Right atrium auricular region (tissue), 2 donors: Measurements from ENCODE around the gene PDHX. TPM values are rescaled to one million over a fixed set of nuclear protein-coding genes. Genes with fewer than 3 reads are reported as not detected.

ENCODE experiments used
- DNase-seq: peaks from one replicate; pipeline ENCODE4 v3.0.0-alpha.2; 2019; ENCODE audit warnings: low spot score
- H3K27ac ChIP-seq, 2 donors: fragments of 200-600 bp; sonication (generic); 1 replicate in 1 of 2; 2 replicates in 1 of 2; pipeline ENCODE4 v1.5.1; 2016 to 2019
- H3K27me3 ChIP-seq, 2 donors: fragments of 200-600 bp; sonication (generic); one replicate each; pipeline versions ENCODE4 v1.5.1 to v1.6.0; 2017 to 2019
- H3K36me3 ChIP-seq: fragments of 200-600 bp; sonication (generic); one replicate; pipeline ENCODE4 v1.5.1; 2016
- H3K4me1 ChIP-seq, 2 donors: fragments of 200-600 bp; sonication (generic); one replicate each; pipeline versions ENCODE4 v1.5.1 to v1.6.0; 2017 to 2019
- H3K4me3 ChIP-seq, 2 donors: fragments of 200-600 bp; sonication (generic); 1 replicate in 1 of 2; 2 replicates in 1 of 2; pipeline ENCODE4 v1.5.1; 2017 to 2019; ENCODE audit warnings: mild to moderate bottlenecking in 1 of 2, moderate library complexity in 1 of 2
- H3K9me3 ChIP-seq, 2 donors: fragments of 200-600 bp; sonication (generic); one replicate each; pipeline ENCODE4 v1.5.1; 2019
- CTCF ChIP-seq, 2 donors: fragments of 200-600 bp; sonication (generic); IDR thresholded peaks; one replicate each; pipeline ENCODE4 v1.5.1; 2019; ENCODE audit warnings: antibody characterized with exemption in 2 of 2
- total RNA-seq, 2 donors: library from RNA; depleted of rRNA; stranded (reverse); fragments of >200 nt; gene quantifications; one replicate each; pipeline ENCODE4 v1.1.0, GENCODE V29; 2016

The PDHX gene
- total RNA-seq, 2 donors from 2014 or later: 47.2 to 94.0 TPM

- H3K27me3 ChIP-seq: no peaks in the 10 kb centered on the region
- peaks cover 8% of the 10 kb centered on the region for H3K36me3 ChIP-seq
- H3K4me1 ChIP-seq: no peaks in the 10 kb centered on the region
- no peak overlapping the region for H3K27ac ChIP-seq
- no peak overlapping the region for H3K4me3 ChIP-seq
- no peak for TF ChIP-seq CTCF (IDR thresholded peaks at IDR 0.05)
- no peaks in the 10 kb centered on the region for H3K9me3 ChIP-seq
- no peak for DNase-seq
These were observed 40.8 kb downstream of the PDHX start for GRCh38 chr11:34957206-34957605.

GRCh38 chr11:34957606-34958005 lies 41.2 kb downstream of the PDHX start:
- no peak for TF ChIP-seq CTCF (IDR thresholded peaks at IDR 0.05)
- Histone ChIP-seq H3K9me3 (no peaks in the 10 kb centered on the region), H3K4me1 (no peaks in the 10 kb centered on the region), H3K4me3 (no peak overlapping the region), H3K27ac (no peak overlapping the region), H3K27me3 (no peaks in the 10 kb centered on the region), H3K36me3 (peaks cover 8% of the 10 kb centered on the region)
- no peak for DNase-seq

GRCh38 chr11:34959770-34960169 lies 43.4 kb downstream of the PDHX start:
- Histone ChIP-seq H3K4me3 (no peak overlapping the region), H3K36me3 (peaks cover 8% of the 10 kb centered on the region), H3K9me3 (no peaks in the 10 kb centered on the region), H3K27me3 (no peaks in the 10 kb centered on the region), H3K27ac (no peak overlapping the region), H3K4me1 (no peaks in the 10 kb centered on the region)
- no peak for TF ChIP-seq CTCF (IDR thresholded peaks at IDR 0.05)
- DNase-seq: no peak

- H3K36me3 ChIP-seq: peaks cover 12% of the 10 kb centered on the region
- H3K4me1 ChIP-seq: no peaks in the 10 kb centered on the region
- no peak for DNase-seq
- H3K4me3 ChIP-seq: no peak overlapping the region
- no peaks in the 10 kb centered on the region for H3K27me3 ChIP-seq
- H3K27ac ChIP-seq: no peak overlapping the region
- H3K9me3 ChIP-seq: no peaks in the 10 kb centered on the region
- no peak for TF ChIP-seq CTCF (IDR thresholded peaks at IDR 0.05)
These were observed 43.9 kb downstream of the PDHX start for GRCh38 chr11:34960277-34960676.

- TF ChIP-seq CTCF (IDR thresholded peaks at IDR 0.05): no peak
- no peak overlapping the region for H3K4me3 ChIP-seq
- H3K27me3 ChIP-seq: no peaks in the 10 kb centered on the region
- H3K9me3 ChIP-seq: no peaks in the 10 kb centered on the region
- DNase-seq: no peak
- H3K27ac ChIP-seq: no peak overlapping the region
- peaks cover 13% of the 10 kb centered on the region for H3K36me3 ChIP-seq
- no peaks in the 10 kb centered on the region for H3K4me1 ChIP-seq
These were observed 45.6 kb downstream of the PDHX start for GRCh38 chr11:34962034-34962433.

DNA sequence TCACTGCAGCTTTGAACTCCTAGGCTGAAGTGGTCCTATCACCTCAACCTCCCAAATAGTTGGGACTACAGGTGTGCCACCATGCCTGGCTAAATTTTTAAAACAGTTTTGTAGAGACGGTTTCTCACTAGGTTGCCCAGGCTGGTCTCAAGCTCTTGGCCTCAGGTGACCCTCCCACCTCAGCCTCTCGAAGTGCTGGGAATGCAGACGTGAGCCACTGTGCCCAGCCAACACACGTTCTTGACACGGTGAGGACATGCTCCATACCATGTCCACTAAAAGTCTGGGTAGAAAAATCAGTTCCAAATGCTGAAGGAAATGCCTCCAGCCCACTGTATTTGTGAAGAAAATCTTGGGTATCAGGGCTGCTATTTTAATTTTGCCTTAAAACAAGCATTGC lies 46.9 kb downstream of the PDHX start:
- no peak for TF ChIP-seq CTCF (IDR thresholded peaks at IDR 0.05)
- DNase-seq: no peak
- no peak overlapping the region for H3K27ac ChIP-seq
- no peaks in the 10 kb centered on the region for H3K9me3 ChIP-seq
- H3K4me3 ChIP-seq: no peak overlapping the region
- H3K27me3 ChIP-seq: no peaks in the 10 kb centered on the region
- H3K4me1 ChIP-seq: no peaks in the 10 kb centered on the region
- peaks cover 5% of the 10 kb centered on the region for H3K36me3 ChIP-seq
